ENCODE measurements around the gene SCAF11.

DNA sequence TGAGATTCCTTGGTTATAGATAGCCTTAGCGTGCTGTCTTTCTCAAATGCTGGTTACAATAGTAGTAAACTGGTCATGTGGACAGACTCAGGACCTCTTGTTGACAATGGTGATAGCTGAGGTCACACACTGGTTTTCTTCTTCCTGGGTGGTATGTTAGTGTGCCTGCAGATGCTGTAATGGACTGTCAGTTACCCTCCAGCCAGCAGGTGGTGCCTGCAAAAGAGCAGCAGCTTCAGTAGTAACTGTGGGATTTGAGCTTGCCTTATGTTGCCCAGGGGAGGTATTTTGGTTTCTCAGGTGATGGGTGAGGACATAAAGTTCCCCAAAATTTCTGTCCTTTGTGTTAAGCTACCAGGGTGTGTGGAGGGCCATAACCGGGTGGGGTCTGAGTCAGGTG lies 33.7 kb upstream of the SCAF11 start:
- no peak for TF ChIP-seq EZH2phosphoT487 (IDR thresholded peaks at IDR 0.05)
- TF ChIP-seq, protein P1, sequence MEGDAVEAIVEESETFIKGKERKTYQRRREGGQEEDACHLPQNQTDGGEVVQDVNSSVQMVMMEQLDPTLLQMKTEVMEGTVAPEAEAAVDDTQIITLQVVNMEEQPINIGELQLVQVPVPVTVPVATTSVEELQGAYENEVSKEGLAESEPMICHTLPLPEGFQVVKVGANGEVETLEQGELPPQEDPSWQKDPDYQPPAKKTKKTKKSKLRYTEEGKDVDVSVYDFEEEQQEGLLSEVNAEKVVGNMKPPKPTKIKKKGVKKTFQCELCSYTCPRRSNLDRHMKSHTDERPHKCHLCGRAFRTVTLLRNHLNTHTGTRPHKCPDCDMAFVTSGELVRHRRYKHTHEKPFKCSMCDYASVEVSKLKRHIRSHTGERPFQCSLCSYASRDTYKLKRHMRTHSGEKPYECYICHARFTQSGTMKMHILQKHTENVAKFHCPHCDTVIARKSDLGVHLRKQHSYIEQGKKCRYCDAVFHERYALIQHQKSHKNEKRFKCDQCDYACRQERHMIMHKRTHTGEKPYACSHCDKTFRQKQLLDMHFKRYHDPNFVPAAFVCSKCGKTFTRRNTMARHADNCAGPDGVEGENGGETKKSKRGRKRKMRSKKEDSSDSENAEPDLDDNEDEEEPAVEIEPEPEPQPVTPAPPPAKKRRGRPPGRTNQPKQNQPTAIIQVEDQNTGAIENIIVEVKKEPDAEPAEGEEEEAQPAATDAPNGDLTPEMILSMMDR (IDR thresholded peaks at IDR 0.05): no peak

All from neural progenitor cell (in vitro differentiated cells).